SU-DHL-6 (cell line): ENCODE results near the gene DNAJC24.

Source experiments
- H2AFZ ChIP-seq: fragments of 200-600 bp; sonication (generic); 2 replicates; pipeline ENCODE4 v1.6.1; 2014; ENCODE audit warnings: low read depth, mild to moderate bottlenecking, moderate library complexity, mixed read lengths, antibody characterized with exemption, low read length; ENCODE audit not compliant: severe bottlenecking
- H3F3A ChIP-seq: fragments of 200-600 bp; shearing (Covaris generic); 2 replicates; pipeline ENCODE4 v1.6.0; 2016; ENCODE audit warnings: antibody characterized with exemption, mild to moderate bottlenecking; ENCODE audit not compliant: insufficient read depth
- H3K27ac ChIP-seq: fragments of 200-600 bp; sonication (generic); 2 replicates; pipeline ENCODE4 v1.5.1; 2016; ENCODE audit warnings: low read depth, mild to moderate bottlenecking, low read length, moderate library complexity, mixed read lengths
- H3K27me3 ChIP-seq: fragments of 200-600 bp; sonication (generic), shearing (Covaris generic); 2 replicates; pipeline ENCODE4 v1.6.0; 2014; ENCODE audit warnings: mild to moderate bottlenecking, low read length
- H3K36me3 ChIP-seq: fragments of 200-600 bp; sonication (generic); 2 replicates; pipeline ENCODE4 v1.6.1; 2014; ENCODE audit warnings: mild to moderate bottlenecking, low read length, mixed read lengths
- H3K4me2 ChIP-seq: fragments of 300-600, 200-600 bp; shearing (Covaris generic), sonication (generic); 2 replicates; pipeline ENCODE4 v1.6.0; 2014; ENCODE audit warnings: low read length, low read depth, mild to moderate bottlenecking; ENCODE audit not compliant: poor library complexity, severe bottlenecking
- H3K4me3 ChIP-seq: fragments of 200-600 bp; sonication (generic); 2 replicates; pipeline ENCODE4 v1.5.1; 2014; ENCODE audit warnings: antibody characterized with exemption, low read length, mild to moderate bottlenecking, mixed read lengths; ENCODE audit not compliant: insufficient read depth, poor library complexity, severe bottlenecking
- H3K79me2 ChIP-seq: fragments of 200-600 bp; sonication (generic); 2 replicates; pipeline ENCODE4 v1.6.1; 2014; ENCODE audit warnings: mild to moderate bottlenecking, low read length, moderate library complexity; ENCODE audit not compliant: insufficient read depth
- H3K9ac ChIP-seq: fragments of 200-600 bp; sonication (generic); 2 replicates; pipeline ENCODE4 v1.7.0; 2014; ENCODE audit warnings: mild to moderate bottlenecking, low read length
- H3K9me2 ChIP-seq: fragments of 200-600 bp; sonication (generic); replicated peaks from 2 replicates; pipeline ENCODE4 v1.6.1; 2014; ENCODE audit warnings: low read length; ENCODE audit not compliant: insufficient read depth
- H3K9me3 ChIP-seq: fragments of 200-600 bp; sonication (generic); 2 replicates; pipeline ENCODE4 v1.6.1; 2014; ENCODE audit warnings: low read length, mixed read lengths; ENCODE audit not compliant: insufficient read depth
- H4K20me1 ChIP-seq: fragments of 200-600 bp; sonication (generic); 2 replicates; pipeline ENCODE4 v1.6.1; 2014; ENCODE audit warnings: low read depth, mild to moderate bottlenecking, antibody characterized with exemption, low read length, moderate library complexity, mixed read lengths
- CTCF ChIP-seq: fragments of 200-600 bp; sonication (generic); IDR thresholded peaks from one replicate; pipeline ENCODE4 v1.5.1; 2017; ENCODE audit warnings: antibody characterized with exemption, mild to moderate bottlenecking, low read length, moderate library complexity; ENCODE audit not compliant: insufficient read depth, poor library complexity, severe bottlenecking
- EZH2phosphoT487 ChIP-seq: fragments of 200-600 bp; sonication (generic), shearing (Covaris generic); conservative IDR thresholded peaks from 2 replicates; pipeline ENCODE4 v1.6.1; 2018; ENCODE audit warnings: mild to moderate bottlenecking, antibody characterized with exemption, low read length, moderate library complexity, mixed read lengths

Gene DNAJC24

GRCh38 chr11:31355817-31356216 is 13.8 kb upstream of the DNAJC24 start:
- Histone ChIP-seq H2AFZ (no peak overlapping the region), H3K4me2 (no peak overlapping the region), H3K9me2 (no peaks in the 10 kb centered on the region), H3K27ac (no peak overlapping the region), H3K9me3 (no peaks in the 10 kb centered on the region), H3K4me3 (no peak overlapping the region), H3F3A (no peaks in the 10 kb centered on the region), H3K79me2 (no peaks in the 10 kb centered on the region), H3K9ac (no peak overlapping the region), H3K27me3 (no peaks in the 10 kb centered on the region), H3K36me3 (no peaks in the 10 kb centered on the region), H4K20me1 (no peaks in the 10 kb centered on the region)
- TF ChIP-seq EZH2phosphoT487 (no peak), CTCF (no peak)

- H3K27ac ChIP-seq: no peak overlapping the region
- H4K20me1 ChIP-seq: no peaks in the 10 kb centered on the region
- H3K27me3 ChIP-seq: no peaks in the 10 kb centered on the region
- H3K9me2 ChIP-seq: no peaks in the 10 kb centered on the region
- no peak overlapping the region for H3K9ac ChIP-seq
- H3F3A ChIP-seq: no peaks in the 10 kb centered on the region
- H3K9me3 ChIP-seq: no peaks in the 10 kb centered on the region
- TF ChIP-seq EZH2phosphoT487: no peak
- no peak for TF ChIP-seq CTCF
- no peaks in the 10 kb centered on the region for H3K36me3 ChIP-seq
- no peak overlapping the region for H3K4me2 ChIP-seq
- H2AFZ ChIP-seq: no peak overlapping the region
- H3K79me2 ChIP-seq: no peaks in the 10 kb centered on the region
- no peak overlapping the region for H3K4me3 ChIP-seq
Observed at GRCh38 chr11:31361743-31362142, 7.9 kb upstream of the DNAJC24 start.

GRCh38 chr11:31366795-31367194 is 2.9 kb upstream of the DNAJC24 start:
- Histone ChIP-seq H3K27me3 (no peaks in the 10 kb centered on the region), H3K9me2 (no peaks in the 10 kb centered on the region)
- TF ChIP-seq EZH2phosphoT487: no peak
- no peak for TF ChIP-seq CTCF

GRCh38 chr11:31375879-31376278 is 6.2 kb downstream of the DNAJC24 start:
- Histone ChIP-seq H3K79me2 (peaks cover 7% of the 10 kb centered on the region), H3K9me2 (no peaks in the 10 kb centered on the region), H3K4me3 (no peak overlapping the region), H3K36me3 (no peaks in the 10 kb centered on the region; the same call in 1 of the 2 replicates), H3K27me3 (no peaks in the 10 kb centered on the region), H3K9me3 (no peaks in the 10 kb centered on the region), H3F3A (no peaks in the 10 kb centered on the region), H3K9ac (no peak overlapping the region), H4K20me1 (no peaks in the 10 kb centered on the region), H3K27ac (no peak overlapping the region), H3K4me2 (no peak overlapping the region), H2AFZ (no peak overlapping the region)
- TF ChIP-seq CTCF (no peak), EZH2phosphoT487 (no peak)

More at GRCh38 chr11:31366795-31367194, 2.9 kb upstream of the DNAJC24 start:
- Histone ChIP-seq H3K27ac (no peak overlapping the region), H3K79me2 (peaks cover 9% of the 10 kb centered on the region), H3K36me3 (no peaks in the 10 kb centered on the region; the same call in 1 of the 2 replicates), H3K4me3 (no peak overlapping the region), H4K20me1 (no peaks in the 10 kb centered on the region), H2AFZ (no peak overlapping the region), H3K4me2 (no peak overlapping the region), H3K9ac (no peak overlapping the region), H3F3A (no peaks in the 10 kb centered on the region), H3K9me3 (no peaks in the 10 kb centered on the region)
